ENCODE results near the gene SLC35E3.
"Not testable (repeated sequence)": the region's sequence is repeated elsewhere in the genome, so short reads cannot be mapped to it uniquely, and the experiment has no call there.

The SLC35E3 gene

GRCh38 chr12:68815232-68815927, 69.4 kb downstream of the SLC35E3 start:
- no peak for DNase-seq

DNA sequence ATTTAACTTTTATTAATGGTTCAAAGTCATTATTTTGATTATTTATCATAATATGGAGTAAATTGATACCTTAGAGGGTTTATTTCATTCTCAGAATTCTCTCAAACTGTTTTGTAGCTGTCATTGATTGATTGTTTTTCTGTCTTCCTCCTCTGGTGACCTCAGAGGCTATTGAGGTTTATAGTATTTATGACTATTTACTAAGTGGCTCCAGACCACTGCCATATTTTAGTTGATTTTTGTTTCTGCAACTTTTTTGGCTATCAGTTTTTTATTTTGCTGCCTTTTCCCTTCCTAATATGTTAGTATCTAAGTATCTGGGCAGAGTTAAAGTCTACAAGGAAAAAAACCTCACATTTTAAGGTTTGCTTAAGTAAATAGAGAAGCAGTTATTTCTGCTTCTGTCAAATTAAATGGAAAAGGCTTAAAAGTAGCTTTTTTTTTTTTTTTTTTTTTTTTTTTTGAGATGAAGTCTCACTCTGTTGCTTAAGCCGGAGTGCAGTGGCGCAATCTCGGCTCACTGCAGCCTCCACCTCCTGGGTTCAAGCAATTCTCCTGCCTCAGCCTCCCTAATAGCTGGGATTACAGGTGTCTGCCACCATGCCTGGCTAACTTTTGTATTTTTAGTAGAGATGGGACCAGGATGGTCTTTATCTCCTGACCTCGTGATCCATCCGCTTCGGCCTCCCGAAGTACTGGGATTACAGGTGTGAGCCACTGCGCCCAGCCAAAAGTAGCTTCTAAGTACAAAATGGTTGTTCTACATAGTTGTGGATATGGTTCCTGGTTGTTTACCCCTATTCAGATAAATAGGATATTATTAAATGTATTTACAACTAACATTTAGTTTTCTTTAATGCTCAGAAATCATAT, 70.2 kb downstream of the SLC35E3 start:
- DNase-seq = no peak

- not testable (repeated sequence) for DNase-seq
These were observed 73.5 kb downstream of the SLC35E3 start for GRCh38 chr12:68819481-68819880.

- DNase-seq = no peak
These were observed 75.6 kb downstream of the SLC35E3 start for GRCh38 chr12:68821357-68822188.

GRCh38 chr12:68823696-68824095, 77.7 kb downstream of the SLC35E3 start:
- DNase-seq = no peak

GRCh38 chr12:68824131-68824530, 78.2 kb downstream of the SLC35E3 start:
- DNase-seq = no peak

DNA sequence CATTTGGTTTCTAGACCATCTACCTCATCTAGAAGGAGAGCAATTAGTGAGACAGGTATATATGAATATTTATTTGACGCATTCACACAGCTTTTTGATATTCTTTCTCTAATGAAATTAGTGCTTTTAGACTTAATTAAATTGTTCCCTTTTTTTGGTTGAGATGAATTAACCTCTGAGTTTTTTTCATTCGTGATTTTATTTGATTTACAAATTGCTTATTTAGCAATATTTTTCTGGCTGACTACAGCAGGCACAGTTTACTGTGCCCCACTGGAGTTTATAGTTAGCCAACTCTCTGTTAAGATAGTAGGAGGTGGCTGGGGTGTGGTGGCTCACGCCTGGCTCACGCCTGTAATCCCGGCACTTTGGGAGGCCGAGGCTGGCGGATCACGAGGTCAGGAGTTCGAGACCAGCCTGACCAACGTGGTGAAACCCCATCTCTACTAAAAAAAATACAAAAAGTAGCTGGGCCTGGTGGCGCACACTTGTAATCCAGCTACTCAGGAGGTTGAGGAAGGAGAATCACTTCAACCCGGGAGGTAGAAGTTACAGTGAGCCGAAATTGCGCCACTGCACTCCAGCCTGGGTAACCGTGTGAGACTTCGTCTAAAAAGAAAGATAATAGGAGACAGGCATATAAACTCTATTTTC, 78.7 kb downstream of the SLC35E3 start:
- DNase-seq = no peak

DNA sequence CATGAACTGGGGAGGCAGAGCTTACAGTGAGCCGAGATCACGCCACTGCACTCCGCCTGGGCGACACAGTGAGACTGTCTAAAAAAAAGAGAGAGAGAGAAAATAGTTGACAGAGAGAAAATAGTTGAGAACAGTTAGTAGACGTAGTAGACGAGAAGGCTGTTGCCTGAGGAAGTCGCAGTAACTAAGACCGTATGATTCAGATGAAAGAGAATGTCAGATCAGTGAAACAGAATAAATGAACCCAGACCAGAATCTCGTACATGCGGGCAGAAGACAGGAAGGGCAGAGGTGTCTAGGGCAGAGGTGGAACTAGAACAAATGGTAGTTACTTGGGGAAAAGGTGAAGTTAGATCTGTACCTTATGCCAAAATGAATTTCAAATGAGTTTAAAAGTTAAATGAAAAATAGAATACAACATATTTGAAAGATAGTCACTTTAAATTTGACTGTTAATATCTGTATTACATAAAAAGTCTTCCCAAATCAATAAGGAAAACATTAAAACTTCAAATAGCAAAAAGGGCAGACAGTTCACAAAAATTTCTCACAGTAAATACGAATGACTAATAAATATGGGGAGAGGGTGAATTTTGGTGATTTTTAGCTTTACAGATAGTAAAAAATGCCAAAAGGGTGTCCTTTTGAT, 79.7 kb downstream of the SLC35E3 start:
- DNase-seq = no peak

GRCh38 chr12:68827895-68828671, 82.1 kb downstream of the SLC35E3 start:
- DNase-seq = no peak

GRCh38 chr12:68828672-68829068, 82.7 kb downstream of the SLC35E3 start:
- no peak for DNase-seq

Data from NCI-H2081 (cell line).